ENCODE data around the gene ZNF532. TPM values are rescaled to one million over a fixed set of nuclear protein-coding genes. Genes with fewer than 3 reads are reported as not detected.

The ZNF532 gene
- total and polyA plus RNA-seq, 2 donors from 2014 or later: 5.7 to 76.3 TPM

DNA sequence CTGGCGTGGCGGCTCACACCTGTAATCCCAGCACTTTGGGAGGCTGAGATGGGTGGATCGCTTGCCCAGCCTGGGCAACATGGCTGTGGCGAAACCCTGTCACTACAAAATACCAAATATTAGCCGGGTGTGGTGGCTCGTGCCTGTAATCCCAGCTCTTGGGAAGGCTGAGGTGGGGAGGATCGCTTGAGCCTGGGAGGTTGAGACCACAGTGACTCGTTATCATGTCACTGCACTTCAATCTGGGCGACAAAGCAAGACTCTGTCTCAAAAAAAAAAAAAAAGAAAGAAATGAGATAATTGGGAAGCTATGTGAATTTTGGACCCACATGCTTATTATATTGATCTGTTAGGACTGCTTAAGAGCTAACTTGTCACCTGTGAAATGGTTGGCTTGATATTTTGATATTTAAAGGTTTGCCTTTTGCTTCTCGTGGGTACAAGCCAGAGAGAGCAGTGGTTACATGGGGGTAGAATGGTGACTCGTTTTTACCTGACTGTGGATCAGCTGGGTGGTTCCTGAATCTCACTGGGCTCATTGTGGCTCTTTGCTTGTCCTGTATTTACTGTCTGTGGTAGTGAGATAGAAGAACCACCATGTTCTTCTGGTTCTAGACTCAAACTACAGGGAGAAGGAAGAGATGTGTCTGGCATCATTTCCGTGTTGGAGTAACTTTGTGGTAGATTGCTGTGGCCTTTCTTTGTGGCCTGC lies 28.9 kb downstream of the ZNF532 start:
- FAIRE-seq (no peak), DNase-seq (no peak)
- Histone ChIP-seq H3K27ac (ENCODE audit: low read depth in 2 of 2, low read length in 2 of 2) (no peak overlapping the region), H3K36me3 (ENCODE audit: control insufficient read depth in 2 of 3, insufficient read depth in 3 of 3, low read length in 3 of 3) (peaks cover 0 to 2% (median 0%) of the 10 kb centered on the region in 3 donors), H3K9me3 (ENCODE audit: control insufficient read depth in 2 of 3, insufficient read depth in 1 of 3, low read length in 3 of 3) (no peaks in the 10 kb centered on the region), H3K4me3 (ENCODE audit: low read length in 3 of 3) (no peak overlapping the region), H3K9ac (ENCODE audit: low read length in 3 of 3) (no peak overlapping the region), H3K27me3 (ENCODE audit: control insufficient read depth, insufficient read depth, low read length) (no peaks in the 10 kb centered on the region), H3K4me1 (ENCODE audit: control insufficient read depth in 2 of 3, insufficient read depth in 2 of 3, low read depth in 1 of 3, low read length in 3 of 3) (peaks cover 0 to 10% (median 0%) of the 10 kb centered on the region in 3 donors)
- intact Hi-C loops (cut with DNase I): no loop called here
- no peak for TF ChIP-seq CTCF (IDR thresholded peaks at IDR 0.05; ENCODE audit: borderline replicate concordance, extremely low read depth, insufficient read depth)

DNA sequence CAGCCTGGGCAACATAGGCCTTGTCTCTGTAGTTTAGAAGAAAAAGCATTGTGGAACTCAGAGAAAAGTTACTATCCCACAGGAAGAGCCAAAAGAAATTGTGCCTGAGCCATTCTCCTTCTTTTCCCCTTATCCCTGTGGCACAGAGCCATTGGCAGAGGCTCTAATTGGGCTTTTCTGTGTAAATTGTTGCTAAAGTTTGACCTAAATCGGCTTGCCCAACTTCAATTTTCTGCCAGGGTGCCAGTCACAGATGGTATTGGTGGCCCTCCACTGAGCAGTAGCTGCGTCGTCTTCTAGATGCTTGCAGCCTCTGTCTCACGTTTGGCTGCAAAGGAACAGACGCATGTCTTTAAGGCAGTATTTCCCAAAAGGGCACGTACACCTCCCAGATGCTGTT lies 30.3 kb downstream of the ZNF532 start:
- FAIRE-seq: no peak
- Histone ChIP-seq H3K4me1 (ENCODE audit: control insufficient read depth in 2 of 3, insufficient read depth in 2 of 3, low read depth in 1 of 3, low read length in 3 of 3) (peaks cover 0 to 10% (median 0%) of the 10 kb centered on the region in 3 donors), H3K27ac (ENCODE audit: low read depth in 2 of 2, low read length in 2 of 2) (no peak overlapping the region), H3K4me3 (ENCODE audit: low read length in 3 of 3) (no peak overlapping the region), H3K36me3 (ENCODE audit: control insufficient read depth in 2 of 3, insufficient read depth in 3 of 3, low read length in 3 of 3) (peaks cover 0 to 2% (median 0%) of the 10 kb centered on the region in 3 donors), H3K27me3 (ENCODE audit: control insufficient read depth, insufficient read depth, low read length) (no peaks in the 10 kb centered on the region), H3K9ac (ENCODE audit: low read length in 3 of 3) (no peak overlapping the region), H3K9me3 (ENCODE audit: control insufficient read depth in 2 of 3, insufficient read depth in 1 of 3, low read length in 3 of 3) (no peaks in the 10 kb centered on the region)
- DNase-seq: no peak
- no peak for TF ChIP-seq CTCF (IDR thresholded peaks at IDR 0.05; ENCODE audit: borderline replicate concordance, extremely low read depth, insufficient read depth)
- intact Hi-C loops (cut with DNase I): no loop called here

DNA sequence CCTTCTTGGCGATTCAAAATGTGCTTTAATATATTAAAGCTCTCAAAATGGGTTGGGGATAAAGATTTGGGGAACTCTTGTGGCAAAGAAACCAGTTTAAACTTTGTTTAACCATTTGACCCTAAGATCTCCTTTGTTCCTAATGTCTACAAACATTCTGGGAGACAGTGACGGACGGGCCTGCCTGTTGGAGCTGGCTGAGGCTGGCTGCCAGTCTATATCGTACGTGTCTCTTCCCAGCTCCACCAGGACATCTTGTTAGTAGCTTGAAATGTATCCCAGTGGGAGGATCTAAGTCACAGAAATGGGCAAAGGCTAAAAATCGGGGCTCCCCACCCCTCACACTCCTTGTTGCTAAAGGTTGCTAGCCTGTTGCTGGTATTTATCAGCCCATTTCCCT lies 30.7 kb downstream of the ZNF532 start:
- Histone ChIP-seq H3K4me3 (ENCODE audit: low read length in 3 of 3) (no peak overlapping the region), H3K27ac (ENCODE audit: low read depth in 2 of 2, low read length in 2 of 2) (no peak overlapping the region), H3K9me3 (ENCODE audit: control insufficient read depth in 2 of 3, insufficient read depth in 1 of 3, low read length in 3 of 3) (no peaks in the 10 kb centered on the region), H3K27me3 (ENCODE audit: control insufficient read depth, insufficient read depth, low read length) (no peaks in the 10 kb centered on the region), H3K36me3 (ENCODE audit: control insufficient read depth in 2 of 3, insufficient read depth in 3 of 3, low read length in 3 of 3) (peaks cover 0 to 3% (median 0%) of the 10 kb centered on the region in 3 donors), H3K9ac (ENCODE audit: low read length in 3 of 3) (no peak overlapping the region), H3K4me1 (ENCODE audit: control insufficient read depth in 2 of 3, insufficient read depth in 2 of 3, low read depth in 1 of 3, low read length in 3 of 3) (peaks cover 0 to 10% (median 0%) of the 10 kb centered on the region in 3 donors)
- intact Hi-C loops (cut with DNase I): no loop called here
- no peak for DNase-seq
- FAIRE-seq: no peak
- no peak for TF ChIP-seq CTCF (IDR thresholded peaks at IDR 0.05; ENCODE audit: borderline replicate concordance, extremely low read depth, insufficient read depth)
